ENCODE data around the gene CDH7. TPM values are rescaled to one million over a fixed set of nuclear protein-coding genes. Genes with fewer than 3 reads are reported as not detected.

The CDH7 gene
- total RNA-seq, 2 donors from 2014 or later = 0.18 to 0.57 TPM

- DNase-seq = no peak
- H3K9me3 Mint-ChIP-seq = no peaks in the 10 kb centered on the region
Observed at GRCh38 chr18:65876310-65876709, 125.5 kb downstream of the CDH7 start.

GRCh38 chr18:65897292-65897691, 146.5 kb downstream of the CDH7 start:
- peaks cover 4% of the 10 kb centered on the region for H3K4me1 Mint-ChIP-seq
- Histone ChIP-seq H3K27ac (ENCODE audit: low read depth, low read length) (no peak overlapping the region), H3K9me3 (ENCODE audit: control insufficient read depth, low read length) (no peaks in the 10 kb centered on the region), H3K4me3 (ENCODE audit: low read length) (no peak overlapping the region), H3K9ac (ENCODE audit: extremely low read depth, low read length, poor library complexity, severe bottlenecking) (no peak overlapping the region), H3K36me3 (ENCODE audit: control insufficient read depth, insufficient read depth, low read length) (no peaks in the 10 kb centered on the region), H3K27me3 (ENCODE audit: control insufficient read depth, insufficient read depth, low read length, poor library complexity, severe bottlenecking) (peaks cover 19% of the 10 kb centered on the region), H3K4me1 (ENCODE audit: control insufficient read depth, insufficient read depth, low read length) (no peaks in the 10 kb centered on the region)
- H3K4me3 Mint-ChIP-seq = no peak overlapping the region
- H3K27me3 Mint-ChIP-seq (ENCODE audit: insufficient read depth) = peaks cover 64% of the 10 kb centered on the region
- 88% methylated on average over 1 of the region's 3 CpGs; no CpG with 5 or more reads in 1 of the 2 experiments for WGBS, 2 experiments (ENCODE audit: insufficient coverage in 1 of 2, insufficient read length in 1 of 2)
- no peak for DNase-seq
- no peak for TF ChIP-seq CTCF (conservative IDR thresholded peaks at IDR 0.05)
- H3K27ac Mint-ChIP-seq = no peak overlapping the region
- H3K9me3 Mint-ChIP-seq = no peaks in the 10 kb centered on the region
- no peaks in the 10 kb centered on the region for H3K36me3 Mint-ChIP-seq (ENCODE audit: low read depth)

More at GRCh38 chr18:65876310-65876709, 125.5 kb downstream of the CDH7 start:
- Histone ChIP-seq H3K9me3 (ENCODE audit: control insufficient read depth, low read length) (no peaks in the 10 kb centered on the region), H3K27me3 (ENCODE audit: control insufficient read depth, insufficient read depth, low read length, poor library complexity, severe bottlenecking) (no peaks in the 10 kb centered on the region), H3K27ac (ENCODE audit: low read depth, low read length) (no peak overlapping the region), H3K4me1 (ENCODE audit: control insufficient read depth, insufficient read depth, low read length) (no peaks in the 10 kb centered on the region), H3K36me3 (ENCODE audit: control insufficient read depth, insufficient read depth, low read length) (no peaks in the 10 kb centered on the region), H3K4me3 (ENCODE audit: low read length) (no peak overlapping the region), H3K9ac (ENCODE audit: extremely low read depth, low read length, poor library complexity, severe bottlenecking) (no peak overlapping the region)
- no peak for TF ChIP-seq CTCF (conservative IDR thresholded peaks at IDR 0.05)
- Mint-ChIP-seq H3K36me3 (ENCODE audit: low read depth) (no peaks in the 10 kb centered on the region), H3K27me3 (ENCODE audit: insufficient read depth) (no peaks in the 10 kb centered on the region), H3K27ac (no peak overlapping the region), H3K4me1 (no peaks in the 10 kb centered on the region), H3K4me3 (no peak overlapping the region)
- 89 to 95% methylated on average over 3 of the region's 3 CpGs for WGBS, 2 experiments (ENCODE audit: insufficient coverage in 1 of 2, insufficient read length in 1 of 2)

GRCh38 chr18:65901522-65901921, 150.7 kb downstream of the CDH7 start:
- no peak for TF ChIP-seq CTCF (conservative IDR thresholded peaks at IDR 0.05)
- no peak overlapping the region for H3K4me3 ChIP-seq (ENCODE audit: low read length)
- no peaks in the 10 kb centered on the region for H3K9me3 ChIP-seq (ENCODE audit: control insufficient read depth, low read length)
- H3K4me1 ChIP-seq (ENCODE audit: control insufficient read depth, insufficient read depth, low read length) = peaks cover 3% of the 10 kb centered on the region
- no peaks in the 10 kb centered on the region for H3K36me3 ChIP-seq (ENCODE audit: control insufficient read depth, insufficient read depth, low read length)
- H3K27me3 ChIP-seq (ENCODE audit: control insufficient read depth, insufficient read depth, low read length, poor library complexity, severe bottlenecking) = peaks cover 19% of the 10 kb centered on the region
- Mint-ChIP-seq H3K36me3 (ENCODE audit: low read depth) (no peaks in the 10 kb centered on the region), H3K27me3 (ENCODE audit: insufficient read depth) (peaks cover 79% of the 10 kb centered on the region), H3K9me3 (no peaks in the 10 kb centered on the region), H3K4me1 (peaks cover 15% of the 10 kb centered on the region), H3K27ac (no peak overlapping the region), H3K4me3 (no peak overlapping the region)
- no peak overlapping the region for H3K9ac ChIP-seq (ENCODE audit: extremely low read depth, low read length, poor library complexity, severe bottlenecking)
- H3K27ac ChIP-seq (ENCODE audit: low read depth, low read length) = no peak overlapping the region
- DNase-seq = no peak
- WGBS, 2 experiments (ENCODE audit: insufficient coverage in 1 of 2, insufficient read length in 1 of 2) = no CpG with 5 or more reads among the region's 1 CpG

All from endodermal cell (in vitro differentiated cells).